H9 (cell line): Measurements from ENCODE around the gene ARHGEF2. TPM values are rescaled to one million over a fixed set of nuclear protein-coding genes. Genes with fewer than 3 reads are reported as not detected.

Experiments used
- DNase-seq: peaks from one replicate; pipeline ENCODE4 v3.0.0-alpha.2; 2017
- H2AFZ ChIP-seq: one replicate; pipeline ENCODE4 v1.6.1; 2013; ENCODE audit warnings: mild to moderate bottlenecking, low read length, control low read depth, moderate library complexity
- H2AK5ac ChIP-seq: 2 replicates; pipeline ENCODE4 v1.6.1; 2013; ENCODE audit warnings: low read length, control low read depth, mixed read lengths; ENCODE audit not compliant: insufficient read length
- H2BK120ac ChIP-seq: one replicate; pipeline ENCODE4 v1.6.1; 2013; ENCODE audit warnings: low read depth, mild to moderate bottlenecking, low read length, control low read depth, inconsistent platforms; ENCODE audit not compliant: poor library complexity, severe bottlenecking
- H2BK12ac ChIP-seq: 2 replicates; pipeline ENCODE4 v1.6.1; 2013; ENCODE audit warnings: low read length, control low read depth, mixed read lengths, low read depth; ENCODE audit not compliant: insufficient read length
- H2BK15ac ChIP-seq: 2 replicates; pipeline ENCODE4 v1.6.1; 2013; ENCODE audit warnings: low read depth, low read length, control low read depth
- H2BK20ac ChIP-seq: one replicate; pipeline ENCODE4 v1.6.1; 2013; ENCODE audit warnings: low read depth, mild to moderate bottlenecking, low read length, control low read depth, inconsistent platforms; ENCODE audit not compliant: poor library complexity, severe bottlenecking
- H2BK5ac ChIP-seq: 2 replicates; pipeline ENCODE4 v1.6.1; 2013; ENCODE audit warnings: low read length, control low read depth, mixed read lengths; ENCODE audit not compliant: insufficient read length
- H3K14ac ChIP-seq: 2 replicates; pipeline ENCODE4 v1.6.1; 2013; ENCODE audit warnings: low read length, control low read depth; ENCODE audit not compliant: insufficient read depth
- H3K18ac ChIP-seq: 2 replicates; pipeline ENCODE4 v1.6.1; 2013; ENCODE audit warnings: low read depth, mild to moderate bottlenecking, mixed read lengths, low read length, control low read depth; ENCODE audit not compliant: insufficient read length
- H3K23ac ChIP-seq: 2 replicates; pipeline ENCODE4 v1.6.1; 2013; ENCODE audit warnings: low read length, control low read depth, mixed read lengths, low read depth; ENCODE audit not compliant: insufficient read length
- H3K23me2 ChIP-seq: 2 replicates; pipeline ENCODE4 v1.6.1; 2013; ENCODE audit warnings: low read depth, mild to moderate bottlenecking, mixed read lengths, low read length, control low read depth; ENCODE audit not compliant: insufficient read length, poor library complexity, severe bottlenecking
- H3K27ac ChIP-seq: 2 replicates; pipeline ENCODE4 v1.5.1; 2013; ENCODE audit warnings: low read length, control low read depth, mixed read lengths, low read depth; ENCODE audit not compliant: insufficient read length
- H3K27me3 ChIP-seq: 2 replicates; pipeline ENCODE4 v1.6.1; 2013; ENCODE audit warnings: low read length, control low read depth, inconsistent platforms; ENCODE audit not compliant: insufficient read depth
- H3K4ac ChIP-seq: 2 replicates; pipeline ENCODE4 v1.6.1; 2013; ENCODE audit warnings: low read depth, mild to moderate bottlenecking, control low read depth, inconsistent platforms, low read length, moderate library complexity
- H3K4me1 ChIP-seq: 2 replicates; pipeline ENCODE4 v1.6.1; 2013; ENCODE audit warnings: low read length, control low read depth, inconsistent platforms; ENCODE audit not compliant: insufficient read depth
- H3K4me2 ChIP-seq: 2 replicates; pipeline ENCODE4 v1.6.1; 2013; ENCODE audit warnings: low read length, control low read depth, mixed read lengths; ENCODE audit not compliant: insufficient read length, insufficient read depth
- H3K56ac ChIP-seq: 2 replicates; pipeline ENCODE4 v1.6.1; 2013; ENCODE audit warnings: low read depth, mild to moderate bottlenecking, mixed read lengths, low read length, control low read depth; ENCODE audit not compliant: insufficient read length
- H3K79me1 ChIP-seq: 2 replicates; pipeline ENCODE4 v1.6.1; 2013; ENCODE audit warnings: low read depth, mild to moderate bottlenecking, moderate library complexity, low read length, control low read depth, inconsistent platforms; ENCODE audit not compliant: insufficient read depth, poor library complexity, severe bottlenecking
- H3K79me2 ChIP-seq: 2 replicates; pipeline ENCODE4 v1.6.1; 2013; ENCODE audit warnings: low read length, control low read depth, inconsistent platforms; ENCODE audit not compliant: insufficient read depth
- H3K9ac ChIP-seq: 2 replicates; pipeline ENCODE4 v1.6.1; 2013; ENCODE audit warnings: low read length, control low read depth, mixed read lengths; ENCODE audit not compliant: insufficient read length; ENCODE audit errors: extremely low read depth
- H3K9me3 ChIP-seq: one replicate; pipeline ENCODE4 v1.6.1; 2013; ENCODE audit warnings: low read depth, low read length, inconsistent platforms; ENCODE audit not compliant: control insufficient read depth
- H3T11ph ChIP-seq: one replicate; pipeline ENCODE4 v1.6.1; 2013; ENCODE audit warnings: mild to moderate bottlenecking, low read length, control low read depth, inconsistent platforms
- H4K20me1 ChIP-seq: one replicate; pipeline ENCODE4 v1.6.1; 2013; ENCODE audit not compliant: control insufficient read depth, insufficient read length, insufficient read depth
- H4K5ac ChIP-seq: 2 replicates; pipeline ENCODE4 v1.6.1; 2013; ENCODE audit warnings: low read depth, mild to moderate bottlenecking, mixed read lengths, low read length, control low read depth; ENCODE audit not compliant: insufficient read length
- H4K8ac ChIP-seq: replicated peaks from 2 replicates; pipeline ENCODE4 v1.6.1; 2013; ENCODE audit warnings: low read length, control low read depth, mixed read lengths, low read depth; ENCODE audit not compliant: insufficient read length
- H4K91ac ChIP-seq: 2 replicates; pipeline ENCODE4 v1.6.1; 2013; ENCODE audit warnings: low read depth, mild to moderate bottlenecking, moderate library complexity, mixed read lengths, low read length, control low read depth; ENCODE audit not compliant: insufficient read length
- H3K27ac Mint-ChIP-seq, 3 experiments: 2 replicates in 2 of 3; 3 replicates in 1 of 3; pipeline ENCODE4 v1.8.0; 2020 to 2021; ENCODE audit warnings: mixed read lengths in 3 of 3, mild to moderate bottlenecking in 1 of 3, moderate library complexity in 1 of 3
- H3K27me3 Mint-ChIP-seq: 2 replicates; pipeline ENCODE4 v1.8.0; 2021; ENCODE audit warnings: low read depth, mild to moderate bottlenecking, moderate library complexity, mixed read lengths
- H3K36me3 Mint-ChIP-seq, 3 experiments: 2 replicates in 2 of 3; 3 replicates in 1 of 3; pipeline ENCODE4 v1.8.0; 2020 to 2021; ENCODE audit warnings: low read depth in 3 of 3, mixed read lengths in 3 of 3; ENCODE audit not compliant: insufficient read depth in 1 of 3
- H3K4me1 Mint-ChIP-seq, 2 experiments: 2 replicates each; pipeline ENCODE4 v1.8.0; 2020; ENCODE audit warnings: mixed read lengths in 2 of 2
- H3K4me3 Mint-ChIP-seq, 2 experiments: 2 replicates in 1 of 2; 3 replicates in 1 of 2; pipeline ENCODE4 v1.8.0; 2020 to 2021; ENCODE audit warnings: mild to moderate bottlenecking in 2 of 2, mixed read lengths in 2 of 2, moderate library complexity in 1 of 2
- H3K9me3 Mint-ChIP-seq, 2 experiments: 2 replicates in 1 of 2; 3 replicates in 1 of 2; pipeline ENCODE4 v1.8.0; 2020; ENCODE audit warnings: mild to moderate bottlenecking in 2 of 2, mixed read lengths in 2 of 2, moderate library complexity in 1 of 2
- CTCF ChIP-seq: fragments of 200-600 bp; sonication (generic); conservative IDR thresholded peaks from 3 replicates; pipeline ENCODE4 v1.8.0; 2021; ENCODE audit warnings: antibody characterized with exemption, mild to moderate bottlenecking
- WGBS: extraction: QIAGEN DNeasy Blood & Tissue Kit; methylation state at CpG from one replicate; pipeline ENCODE4 v1.1.7; 2013; ENCODE audit warnings: missing lambda C conversion rate, low lambda C conversion rate, mixed read lengths; ENCODE audit not compliant: insufficient read length; ENCODE audit errors: extremely low coverage; 5-methylcytosine and 5-hydroxymethylcytosine counted together
- total RNA-seq: library from RNA; stranded (reverse); gene quantifications from 2 replicates; pipeline ENCODE4 v1.2.1, GENCODE V29; 2021

The ARHGEF2 gene
- total RNA-seq, 1 experiment from 2014 or later: 111 TPM

- DNase-seq: peak; percentile 85
- H3K27me3 Mint-ChIP-seq: peaks cover 32% of the 10 kb centered on the region
- Histone ChIP-seq H2BK120ac (no peak overlapping the region), H3T11ph (no peak overlapping the region), H2BK15ac (no peak overlapping the region), H3K23me2 (no peaks in the 10 kb centered on the region), H4K8ac (no peak overlapping the region), H2BK5ac (no peak overlapping the region), H3K79me2 (no peaks in the 10 kb centered on the region), H3K9me3 (no peaks in the 10 kb centered on the region), H3K9ac (no peak overlapping the region), H3K18ac (no peak overlapping the region), H3K4ac (no peak overlapping the region), H3K14ac (no peak overlapping the region), H3K56ac (no peak overlapping the region), H4K5ac (no peak overlapping the region), H2BK20ac (no peak overlapping the region), H4K91ac (no peak overlapping the region), H2AFZ (no peak overlapping the region), H2BK12ac (no peak overlapping the region), H3K79me1 (no peaks in the 10 kb centered on the region), H3K4me2 (no peak overlapping the region), H2AK5ac (no peak overlapping the region), H3K23ac (no peak overlapping the region), H4K20me1 (no peaks in the 10 kb centered on the region), H3K27ac (no peak overlapping the region), H3K27me3 (no peaks in the 10 kb centered on the region; the same call in 1 of the 2 replicates), H3K4me1 (no peaks in the 10 kb centered on the region)
- WGBS: no CpG with 5 or more reads among the region's 9 CpGs
- peak; percentile 84 for TF ChIP-seq CTCF
- H3K9me3 Mint-ChIP-seq: no peaks in the 10 kb centered on the region
- peaks cover 6 to 12% of the 10 kb centered on the region in 2 experiments; a peak in 3 of 4 replicates for H3K4me1 Mint-ChIP-seq
- no peak overlapping the region for H3K4me3 Mint-ChIP-seq
- H3K27ac Mint-ChIP-seq: no peak overlapping the region; a peak in 1 of 7 replicates
- H3K36me3 Mint-ChIP-seq: no peaks in the 10 kb centered on the region
These were observed 47.5 kb upstream of the ARHGEF2 start for GRCh38 chr1:156025876-156026275.
